ENCODE data around the gene MCTS1.

Gene MCTS1

DNA sequence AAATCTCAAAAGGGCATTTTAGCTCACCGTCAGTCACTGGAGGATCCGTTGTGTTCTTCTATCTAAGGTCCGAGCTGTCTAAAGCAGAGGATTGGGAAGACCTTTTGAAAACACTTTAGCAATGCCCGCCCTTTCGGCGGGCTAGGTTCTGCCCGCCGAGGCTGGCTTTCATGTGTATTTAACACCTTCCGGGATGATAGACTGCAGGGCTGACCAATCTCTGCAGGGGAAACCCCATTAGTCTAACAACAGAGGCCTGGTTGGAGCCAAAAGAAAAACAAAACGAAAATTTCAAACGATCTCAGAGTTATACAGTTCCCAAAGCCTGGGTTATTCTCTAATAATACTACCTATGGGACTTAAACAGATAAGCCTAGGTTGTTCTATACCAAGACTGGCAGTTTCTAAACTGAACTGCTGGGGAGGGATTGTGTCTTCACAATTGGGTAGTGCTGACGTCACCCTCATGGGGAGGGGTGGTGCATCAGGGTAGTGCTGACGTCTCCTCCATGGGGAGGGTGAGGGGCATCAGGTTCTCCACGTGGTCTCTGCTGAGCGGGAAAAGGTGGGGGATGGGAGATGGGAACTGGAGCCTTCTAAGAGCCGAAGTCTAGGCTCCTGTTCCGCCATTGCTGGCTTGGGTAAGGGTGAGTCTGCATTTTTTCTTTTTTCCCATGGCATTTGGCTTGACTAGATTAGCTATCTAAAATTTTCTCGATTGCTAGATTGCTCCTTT is 28.4 kb upstream of the MCTS1 start:
- TF ChIP-seq, protein P1, sequence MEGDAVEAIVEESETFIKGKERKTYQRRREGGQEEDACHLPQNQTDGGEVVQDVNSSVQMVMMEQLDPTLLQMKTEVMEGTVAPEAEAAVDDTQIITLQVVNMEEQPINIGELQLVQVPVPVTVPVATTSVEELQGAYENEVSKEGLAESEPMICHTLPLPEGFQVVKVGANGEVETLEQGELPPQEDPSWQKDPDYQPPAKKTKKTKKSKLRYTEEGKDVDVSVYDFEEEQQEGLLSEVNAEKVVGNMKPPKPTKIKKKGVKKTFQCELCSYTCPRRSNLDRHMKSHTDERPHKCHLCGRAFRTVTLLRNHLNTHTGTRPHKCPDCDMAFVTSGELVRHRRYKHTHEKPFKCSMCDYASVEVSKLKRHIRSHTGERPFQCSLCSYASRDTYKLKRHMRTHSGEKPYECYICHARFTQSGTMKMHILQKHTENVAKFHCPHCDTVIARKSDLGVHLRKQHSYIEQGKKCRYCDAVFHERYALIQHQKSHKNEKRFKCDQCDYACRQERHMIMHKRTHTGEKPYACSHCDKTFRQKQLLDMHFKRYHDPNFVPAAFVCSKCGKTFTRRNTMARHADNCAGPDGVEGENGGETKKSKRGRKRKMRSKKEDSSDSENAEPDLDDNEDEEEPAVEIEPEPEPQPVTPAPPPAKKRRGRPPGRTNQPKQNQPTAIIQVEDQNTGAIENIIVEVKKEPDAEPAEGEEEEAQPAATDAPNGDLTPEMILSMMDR (IDR thresholded peaks at IDR 0.05; ENCODE audit: low read depth, low read length), result no peak
- H3K4me3 ChIP-seq (ENCODE audit: low read depth, low read length), result no peak overlapping the region
- no peak for DNase-seq (ENCODE audit: low read depth, low spot score)
- in situ Hi-C loops (cut with HindIII; ENCODE audit: low sequenced_read_pairs), result no loop called here

DNA sequence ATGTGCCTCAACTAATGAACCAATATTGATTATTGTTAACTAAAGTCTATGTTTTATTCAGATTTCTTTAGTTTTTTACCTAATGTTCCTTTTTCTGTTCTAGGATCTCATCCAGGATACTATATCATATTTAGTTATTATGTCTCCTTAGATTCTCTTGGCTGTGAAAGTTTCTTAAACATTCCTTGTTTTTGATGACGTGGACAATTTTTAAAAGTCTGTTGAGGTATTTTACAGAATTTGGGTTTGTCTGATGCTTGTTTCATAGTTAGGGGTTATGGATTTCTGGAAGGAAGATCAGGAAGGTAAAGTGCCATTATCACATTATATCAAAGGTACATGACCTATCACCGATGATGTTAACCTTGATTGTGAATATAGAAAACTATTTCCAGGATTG is 18.2 kb upstream of the MCTS1 start:
- DNase-seq (ENCODE audit: low read depth, low spot score), result no peak
- H3K4me3 ChIP-seq (ENCODE audit: low read depth, low read length), result no peak overlapping the region
- in situ Hi-C loops (cut with HindIII; ENCODE audit: low sequenced_read_pairs), result no loop called here
- TF ChIP-seq, protein P1 (IDR thresholded peaks at IDR 0.05; ENCODE audit: low read depth, low read length), result no peak

DNA sequence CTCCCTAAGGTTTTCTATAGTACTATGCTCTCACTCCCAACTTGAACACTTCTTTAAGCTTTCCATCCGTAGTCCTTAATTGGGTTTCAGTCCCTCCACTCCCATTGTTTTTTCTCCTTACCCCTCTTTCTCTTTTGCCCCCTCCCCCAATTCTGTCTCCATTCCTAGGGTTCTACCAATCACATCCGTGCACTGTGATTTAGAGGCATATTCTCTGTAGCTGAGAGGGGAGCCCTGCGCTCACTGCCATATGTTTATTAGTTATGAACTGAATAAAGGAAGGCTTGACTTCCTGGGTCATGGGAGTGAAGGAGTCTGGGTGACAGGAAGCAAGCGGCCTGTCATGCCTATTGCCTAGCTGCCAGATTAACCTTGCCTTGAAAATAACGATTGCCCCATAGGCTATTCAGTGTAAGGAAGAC is 471 bp downstream of the MCTS1 start:
- TF ChIP-seq, protein P1 (IDR thresholded peaks at IDR 0.05; ENCODE audit: low read depth, low read length), result no peak
- in situ Hi-C loops (cut with HindIII; ENCODE audit: low sequenced_read_pairs), result no loop called here
- DNase-seq (ENCODE audit: low read depth, low spot score), result peak; percentile 18

DNA sequence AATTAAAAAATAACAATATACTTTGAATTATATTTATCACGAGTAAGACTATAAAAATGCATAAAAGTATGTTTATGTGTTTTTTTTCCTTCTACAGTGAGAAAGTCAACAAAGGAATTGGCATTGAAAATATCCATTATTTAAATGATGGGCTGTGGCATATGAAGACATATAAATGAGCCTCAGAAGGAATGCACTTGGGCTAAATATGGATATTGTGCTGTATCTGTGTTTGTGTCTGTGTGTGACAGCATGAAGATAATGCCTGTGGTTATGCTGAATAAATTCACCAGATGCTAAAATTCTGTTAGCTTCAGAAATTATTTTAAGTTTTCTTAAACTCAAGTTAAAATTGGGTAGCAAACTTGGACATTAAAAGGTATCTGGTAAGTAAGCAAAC is 8.2 kb downstream of the MCTS1 start:
- H3K4me3 ChIP-seq (ENCODE audit: low read depth, low read length), result no peak overlapping the region
- in situ Hi-C loops (cut with HindIII; ENCODE audit: low sequenced_read_pairs), result no loop called here
- DNase-seq (ENCODE audit: low read depth, low spot score), result no peak
- TF ChIP-seq, protein P1 (IDR thresholded peaks at IDR 0.05; ENCODE audit: low read depth, low read length), result no peak

More for the DNA sequence above, 471 bp downstream of the MCTS1 start:
- H3K4me3 ChIP-seq (ENCODE audit: low read depth, low read length), result peak overlapping the region; percentile 74

DNA sequence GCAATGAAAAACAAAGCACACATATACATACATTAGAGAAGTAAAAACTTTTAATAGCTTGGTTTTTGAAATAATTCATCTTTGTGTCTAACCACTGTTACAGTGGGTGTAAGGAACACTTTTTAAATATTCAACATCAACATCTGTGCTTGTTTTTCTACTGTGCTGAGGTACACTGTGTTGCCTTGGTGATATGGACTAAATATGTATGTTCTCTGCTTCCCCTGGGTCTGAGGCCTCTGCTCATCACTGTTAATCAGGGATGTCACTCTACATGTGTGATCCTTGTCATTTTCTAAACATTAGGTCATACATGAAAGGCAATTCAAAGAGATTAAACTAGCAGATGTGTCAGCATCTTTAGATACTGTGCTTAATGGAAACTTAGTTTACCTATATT is 10.9 kb downstream of the MCTS1 start:
- TF ChIP-seq, protein P1 (IDR thresholded peaks at IDR 0.05; ENCODE audit: low read depth, low read length), result no peak
- in situ Hi-C loops (cut with HindIII; ENCODE audit: low sequenced_read_pairs), result no loop called here
- no peak for DNase-seq (ENCODE audit: low read depth, low spot score)
- H3K4me3 ChIP-seq (ENCODE audit: low read depth, low read length), result no peak overlapping the region

DNA sequence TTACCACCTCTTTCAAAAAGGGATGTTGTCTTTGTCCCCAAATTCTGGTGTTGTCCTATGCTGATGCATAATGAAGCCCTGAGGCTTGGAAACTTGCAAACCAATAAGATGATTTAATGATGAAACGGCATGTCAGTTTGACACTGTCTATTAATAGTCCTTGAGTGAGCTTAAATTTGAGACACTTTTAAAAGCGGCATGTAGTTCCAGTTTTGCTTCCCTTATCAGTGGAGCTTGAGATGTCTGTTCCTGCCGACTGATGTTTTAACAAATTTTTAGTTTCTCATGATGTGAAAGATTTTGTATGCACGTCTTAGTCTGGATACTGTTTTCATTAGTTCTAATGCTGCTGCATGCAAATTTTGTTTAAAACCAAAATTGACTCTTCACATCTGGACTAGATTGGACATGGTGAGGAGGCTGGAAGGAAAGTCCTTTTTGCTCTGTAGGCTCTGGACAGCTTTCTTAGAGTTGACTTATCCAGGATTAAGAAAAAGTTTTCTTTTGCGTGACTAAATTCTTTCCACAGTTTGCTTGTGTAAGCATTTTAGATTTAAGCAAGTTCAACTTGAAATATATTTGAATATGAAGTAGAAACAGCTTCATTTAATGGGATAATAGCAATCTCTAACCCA is 14.2 kb downstream of the MCTS1 start:
- TF ChIP-seq, protein P1 (IDR thresholded peaks at IDR 0.05; ENCODE audit: low read depth, low read length), result no peak
- in situ Hi-C loops (cut with HindIII; ENCODE audit: low sequenced_read_pairs), result no loop called here
- H3K4me3 ChIP-seq (ENCODE audit: low read depth, low read length), result no peak overlapping the region
- DNase-seq (ENCODE audit: low read depth, low spot score), result no peak
